ENCODE data around the gene TXNDC11. TPM values are rescaled to one million over a fixed set of nuclear protein-coding genes. Genes with fewer than 3 reads are reported as not detected.

TXNDC11 gene
- total and polyA plus RNA-seq, 2 donors (not counting 3 experiments of a cell fraction or from before 2014, with no cell fraction given): 42.5 to 66.0 TPM

GRCh38 chr16:11719762-11720161, 22.9 kb downstream of the TXNDC11 start:
- dilution Hi-C loops (cut with MboI; ENCODE audit: extremely low pct_ligation_motif_present, low sequenced_read_pairs): no loop called here

More at GRCh38 chr16:11719762-11720161, 22.9 kb downstream of the TXNDC11 start:
- Histone ChIP-seq H3K4me3 (replicated peaks in 1 of 3; ENCODE audit: insufficient read depth in 1 of 3, low read depth in 1 of 3, low read length in 3 of 3) (no peak overlapping the region), H3K9ac (replicated peaks; ENCODE audit: extremely low read depth, insufficient read depth, low read length) (no peak overlapping the region), H3K27ac (ENCODE audit: insufficient read depth, low read depth, low read length) (no peak overlapping the region), H3K36me3 (ENCODE audit: control insufficient read depth in 2 of 2, extremely low read depth in 1 of 2, insufficient read depth in 2 of 2, low read length in 2 of 2) (peaks cover 8 to 13% of the 10 kb centered on the region in 2 experiments), H3K4me2 (ENCODE audit: insufficient read depth, low read length) (no peak overlapping the region), H4K20me1 (replicated peaks; ENCODE audit: control insufficient read depth, extremely low read depth, insufficient read depth, low read length) (no peaks in the 10 kb centered on the region), H3K9me3 (replicated peaks; ENCODE audit: control insufficient read depth, insufficient read depth, low read length) (no peaks in the 10 kb centered on the region), H3K79me2 (ENCODE audit: control insufficient read depth, insufficient read depth, low read length) (peaks cover 3% of the 10 kb centered on the region), H2AFZ (ENCODE audit: low read depth, low read length) (no peak overlapping the region), H3K4me1 (ENCODE audit: control insufficient read depth, extremely low read depth, insufficient read depth, low read length) (no peaks in the 10 kb centered on the region), H3K27me3 (ENCODE audit: control insufficient read depth in 2 of 2, insufficient read depth in 2 of 2, low read length in 2 of 2) (no peaks in the 10 kb centered on the region), H3K9me1 (replicated peaks; ENCODE audit: control insufficient read depth, extremely low read depth, insufficient read depth, low read length) (no peaks in the 10 kb centered on the region)
- TF ChIP-seq EZH2 (IDR thresholded peaks at IDR 0.05; ENCODE audit: borderline replicate concordance, low read depth, low read length, severe bottlenecking) (no peak), GATA2 (IDR thresholded peaks at IDR 0.05; ENCODE audit: insufficient read depth, insufficient read length, low read depth, low read length) (no peak), CTCF (IDR thresholded peaks at IDR 0.05; ENCODE audit: extremely low read depth in 1 of 2, insufficient read depth in 1 of 2, low read depth in 1 of 2, low read length in 2 of 2) (no peak), MAX (IDR thresholded peaks at IDR 0.05; ENCODE audit: insufficient read depth, insufficient read length) (no peak), FOS (IDR thresholded peaks at IDR 0.05; ENCODE audit: borderline replicate concordance, insufficient read depth, low read length) (no peak)
- intact Hi-C loops (cut with micrococcal nuclease): no loop called here
- BruUV-seq (replicated peaks): no TSS peak
- ChIA-PET POLR2A (no interaction called here), CTCF (interaction anchor here (1.6 kb wide), 1 partner anchor 348 kb away, joined by 4 read pairs; no protein-coding TSS in a partner anchor)
- no peak for DNase-seq (ENCODE audit: low read depth, low spot score)
- FAIRE-seq: no peak

All from endothelial cell of umbilical vein (primary cell).